ENCODE data around the gene SHFL.

The SHFL gene

DNA sequence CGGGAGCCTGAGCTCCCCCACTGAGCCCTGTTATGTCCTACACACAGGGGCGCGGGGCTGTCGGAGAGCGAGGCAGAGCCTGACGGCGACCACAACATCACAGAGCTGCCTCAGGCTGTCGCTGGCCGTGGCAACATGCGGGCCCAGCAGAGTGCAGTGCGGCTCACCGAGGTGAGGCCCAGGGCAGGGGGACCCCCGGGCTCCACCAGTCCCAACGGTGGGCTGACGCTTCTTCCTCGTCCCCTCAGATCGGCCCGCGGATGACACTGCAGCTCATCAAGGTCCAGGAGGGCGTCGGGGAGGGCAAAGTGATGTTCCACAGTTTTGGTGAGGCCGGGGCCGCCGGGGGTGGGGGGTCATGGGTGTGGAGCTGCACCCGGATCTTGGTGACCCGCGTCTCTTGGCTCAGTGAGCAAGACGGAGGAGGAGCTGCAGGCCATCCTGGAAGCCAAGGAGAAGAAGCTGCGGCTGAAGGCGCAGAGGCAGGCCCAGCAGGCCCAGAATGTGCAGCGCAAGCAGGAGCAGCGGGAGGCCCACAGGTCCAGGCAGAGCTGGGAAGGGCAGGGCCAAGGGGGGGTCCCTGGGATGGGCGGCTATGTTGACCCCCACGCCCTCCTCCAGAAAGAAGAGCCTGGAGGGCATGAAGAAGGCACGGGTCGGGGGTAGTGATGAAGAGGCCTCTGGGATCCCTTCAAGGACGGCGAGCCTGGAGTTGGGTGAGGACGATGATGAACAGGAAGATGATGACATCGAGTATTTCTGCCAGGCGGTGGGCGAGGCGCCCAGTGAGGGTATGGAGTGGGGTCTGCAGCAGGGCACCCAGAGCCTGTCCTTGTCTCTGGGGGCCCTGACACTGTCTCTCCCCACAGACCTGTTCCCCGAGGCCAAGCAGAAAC lies 24.2 kb downstream of the SHFL start:
- DNase-seq, result no peak

- DNase-seq, result no peak
Measured at GRCh38 chr19:10110972-10111317, 24.8 kb downstream of the SHFL start.

DNA sequence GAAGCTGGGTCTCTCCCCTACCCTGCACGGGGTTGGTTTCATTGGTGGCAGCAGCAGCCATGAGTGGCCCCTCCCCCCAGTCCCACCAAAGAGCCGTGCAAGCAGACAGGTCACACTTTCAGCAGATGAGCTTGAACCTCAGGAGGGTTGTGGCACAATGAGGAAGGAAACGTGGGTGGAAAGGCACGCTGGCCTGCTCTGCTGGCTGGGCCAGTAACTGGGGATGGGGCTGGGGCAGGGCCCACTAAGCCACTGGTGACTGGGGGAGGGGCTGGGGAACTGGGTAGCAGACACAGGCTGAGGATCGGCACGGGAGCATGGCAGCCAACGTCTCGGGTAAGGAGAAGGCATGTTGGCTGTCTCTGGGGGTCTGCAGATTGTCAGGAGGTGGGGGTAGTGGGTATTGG lies 25.3 kb downstream of the SHFL start, which contains the start of gene P2RY11:
Gene P2RY11 (plus strand): TSS at position 289 of the 407 bp plus-strand sequence. CDS start 29 bp downstream, at position 318.
- DNase-seq, result no peak

DNA sequence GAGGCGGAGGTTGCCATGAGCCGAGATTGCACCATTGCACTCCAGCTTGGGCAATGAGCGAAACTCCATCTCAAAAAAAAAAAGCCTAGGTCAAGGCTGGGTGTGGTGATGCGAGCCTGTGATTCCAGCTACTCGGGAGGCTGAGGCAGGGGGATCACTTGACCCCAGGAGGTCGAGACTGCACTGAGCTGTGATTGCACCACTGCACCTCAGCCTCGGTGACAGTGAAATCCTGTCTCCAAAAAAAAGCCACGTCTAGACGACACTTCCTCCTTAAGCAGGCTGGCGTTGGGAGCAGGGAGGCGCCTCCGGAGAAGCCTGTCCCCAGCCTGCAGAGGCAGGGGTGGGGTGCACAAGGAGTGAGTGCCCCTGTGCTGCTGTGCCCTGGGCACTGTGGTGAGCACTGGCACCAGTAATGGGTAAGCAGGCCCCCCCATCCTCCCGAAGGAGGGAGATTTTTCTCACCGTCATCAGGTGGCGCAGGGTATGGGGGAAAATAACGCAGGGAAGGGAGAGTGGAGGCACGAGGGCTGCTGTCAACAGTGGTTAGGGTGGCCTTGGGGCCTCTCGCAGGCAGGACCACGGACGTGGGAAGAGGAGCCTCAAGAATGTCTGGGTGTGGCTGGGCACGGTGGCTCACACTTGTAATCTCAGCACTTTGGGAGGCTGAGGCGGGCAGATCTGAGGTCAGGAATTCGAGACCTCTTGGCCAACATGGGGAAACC lies 26.1 kb downstream of the SHFL start:
- no peak for DNase-seq

DNA sequence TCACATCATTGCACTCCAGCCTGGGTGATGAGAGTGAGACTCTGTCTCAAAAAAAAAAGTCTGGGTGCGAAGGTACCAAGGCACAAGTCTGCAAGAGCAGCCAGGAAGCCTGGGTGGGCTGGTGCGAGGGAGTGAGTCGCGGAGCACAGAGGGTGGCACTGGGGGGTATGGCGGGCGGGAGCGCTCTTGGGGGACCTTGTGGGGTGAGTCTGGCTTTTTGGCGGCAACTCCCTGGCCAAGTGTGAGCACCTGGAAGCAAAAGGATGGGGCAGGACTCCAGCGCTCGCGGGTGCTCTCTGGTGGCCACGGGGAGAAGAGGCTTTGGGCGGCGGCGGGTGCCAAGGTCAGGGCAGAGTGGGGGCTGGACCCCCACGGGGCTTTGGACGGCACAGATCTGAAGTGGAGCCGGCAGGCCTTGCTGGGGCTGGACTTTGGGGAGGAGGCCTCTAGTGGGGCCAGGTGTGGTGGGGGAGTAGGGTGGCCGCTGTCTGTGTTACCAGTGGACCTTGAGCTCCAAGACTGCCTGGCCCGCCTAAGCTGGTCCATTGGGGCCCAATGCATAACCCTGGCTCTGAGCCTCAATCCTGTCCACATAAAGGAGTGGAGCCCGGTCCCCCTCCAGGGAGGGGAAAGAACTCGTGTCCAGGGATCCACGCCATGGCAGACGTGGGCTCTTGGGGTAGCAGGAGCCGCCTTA lies 26.9 kb downstream of the SHFL start:
- no peak for DNase-seq

GRCh38 chr19:10113592-10113963 lies 27.5 kb downstream of the SHFL start:
- DNase-seq, result no peak

GRCh38 chr19:10113964-10114650 lies 28.0 kb downstream of the SHFL start:
- DNase-seq, result no peak

- no peak for DNase-seq
Measured at GRCh38 chr19:10114651-10115391, 28.7 kb downstream of the SHFL start.

DNA sequence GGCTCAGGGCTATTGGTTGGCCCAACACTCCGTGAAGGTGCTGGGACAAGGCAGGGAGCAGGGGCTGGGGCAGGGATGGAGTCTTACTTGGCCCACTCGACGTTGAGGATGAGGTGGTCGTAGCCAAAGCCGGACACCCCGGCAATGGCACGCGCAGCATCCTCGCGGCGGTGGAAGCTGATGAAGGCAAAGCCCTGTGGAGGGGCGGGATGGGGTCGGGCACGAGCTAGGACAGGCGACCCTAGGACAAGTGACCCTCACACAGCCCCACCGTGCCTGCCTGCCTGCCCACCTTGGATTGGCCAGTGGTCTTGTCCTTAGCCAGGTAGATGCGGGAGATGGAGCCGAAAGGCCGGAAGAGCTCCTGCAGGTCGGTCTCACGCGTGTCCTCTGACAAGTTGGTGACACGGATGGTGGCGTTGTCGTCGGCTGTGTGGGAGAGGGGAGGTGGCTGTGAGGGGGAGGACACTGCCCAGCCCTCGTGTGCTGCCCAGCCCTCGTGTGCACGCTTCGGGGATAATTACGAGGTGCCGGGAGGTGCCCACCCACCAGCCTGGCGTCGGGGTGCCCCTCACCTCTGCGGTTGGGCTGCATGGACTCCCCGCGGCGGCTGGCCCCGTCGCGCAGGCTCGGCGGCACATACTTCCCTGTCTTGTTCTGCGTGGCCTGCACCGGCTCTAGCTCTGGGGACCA lies 29.4 kb downstream of the SHFL start:
- no peak for DNase-seq

DNA sequence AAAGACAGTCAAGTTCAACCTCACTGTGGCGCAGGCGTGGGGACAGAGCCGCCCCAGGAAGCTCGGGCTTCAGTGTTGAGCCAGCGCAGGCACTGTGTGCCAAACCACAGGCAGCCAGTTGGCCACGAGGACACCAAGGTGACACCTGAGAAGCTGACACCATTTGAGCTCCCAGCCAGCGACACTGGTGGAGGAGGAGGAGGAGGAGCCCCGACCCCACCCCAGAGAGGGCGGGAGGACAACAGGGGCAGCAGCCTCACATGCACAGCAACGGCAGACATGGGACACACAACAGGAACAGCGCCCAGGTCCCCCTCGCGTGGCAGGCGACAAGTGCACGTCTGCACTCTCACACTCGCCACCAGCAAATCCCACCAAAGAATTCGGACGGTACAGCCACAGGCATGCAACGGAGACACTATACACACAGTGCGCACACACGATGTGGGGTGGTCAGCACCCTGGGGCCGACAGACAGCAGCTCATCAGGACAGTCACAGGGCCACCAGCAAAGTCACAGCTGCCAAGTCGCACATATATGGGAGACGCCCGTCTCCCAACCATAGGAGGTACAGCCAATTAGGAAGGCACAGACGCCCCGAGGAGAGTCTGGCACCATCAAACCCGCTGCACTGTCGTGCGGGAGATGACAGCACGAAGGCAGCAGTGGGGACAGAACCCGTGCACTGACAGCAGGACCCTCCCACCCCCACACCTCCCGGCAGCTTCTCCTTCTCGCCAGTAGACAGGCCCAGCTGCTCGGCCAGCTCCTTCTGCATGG lies 30.2 kb downstream of the SHFL start:
- no peak for DNase-seq

- DNase-seq, result no peak
Measured at GRCh38 chr19:10116866-10117616, 30.9 kb downstream of the SHFL start.

- no peak for DNase-seq
Measured at GRCh38 chr19:10118960-10119359, 32.8 kb downstream of the SHFL start.

DNA sequence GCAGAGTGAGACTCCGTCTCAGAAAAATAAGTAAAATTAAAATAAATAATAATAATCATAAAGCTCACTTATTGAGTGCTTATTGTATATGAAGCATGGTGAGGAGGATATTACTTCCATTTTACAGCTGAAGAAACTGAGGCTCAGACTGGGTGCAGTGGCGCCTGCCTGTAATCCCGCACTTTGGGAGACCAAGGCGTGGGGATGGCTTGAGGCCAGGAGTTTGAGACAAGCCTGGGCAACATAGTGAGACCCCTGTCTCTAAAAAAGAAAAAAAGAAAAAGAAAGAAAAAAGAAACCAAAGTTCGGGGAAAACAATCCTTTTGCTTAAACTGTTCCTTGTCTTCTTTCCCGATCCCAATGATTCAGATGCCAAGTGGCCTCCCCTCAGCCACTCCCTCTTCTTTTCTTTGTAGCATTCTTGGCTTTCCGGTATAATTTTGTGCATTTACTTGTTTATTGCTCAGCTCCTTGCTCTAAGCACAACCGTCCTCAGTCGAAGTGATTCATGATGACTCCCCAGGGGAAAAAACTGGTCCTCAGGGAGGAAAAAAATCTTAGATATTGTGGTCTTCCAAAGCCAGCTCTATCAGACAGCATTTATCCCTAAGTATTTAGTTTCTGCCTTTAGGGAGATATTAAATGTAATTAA lies 34.5 kb downstream of the SHFL start:
- peak; percentile 57 for DNase-seq

GRCh38 chr19:10122045-10122444 lies 35.9 kb downstream of the SHFL start:
- peak; percentile 16 for DNase-seq

- no peak for DNase-seq
Measured at GRCh38 chr19:10124429-10124828, 38.3 kb downstream of the SHFL start.

DNA sequence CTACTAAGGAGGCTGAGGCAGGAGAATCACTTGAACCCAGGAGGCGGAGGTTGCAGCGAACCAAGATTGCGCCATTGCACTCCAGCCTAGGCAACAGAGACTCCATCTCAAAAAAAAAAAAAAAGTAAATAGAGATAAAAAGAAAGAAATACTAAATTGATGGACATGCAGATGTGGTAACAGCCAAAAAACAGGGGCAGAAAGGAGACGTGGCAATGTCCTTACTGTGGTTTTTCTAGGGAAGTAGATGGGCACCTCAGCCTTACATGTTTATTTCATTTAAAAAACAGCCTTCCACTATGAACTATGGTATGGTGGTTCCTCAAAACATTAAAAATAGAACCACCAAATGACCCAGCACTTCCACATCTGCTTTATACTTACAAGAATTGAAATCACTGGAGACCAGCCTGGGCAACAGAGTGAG lies 40.1 kb downstream of the SHFL start:
- no peak for DNase-seq

- no peak for DNase-seq
Measured at GRCh38 chr19:10132905-10133304, 46.8 kb downstream of the SHFL start.

GRCh38 chr19:10133596-10133995 lies 47.5 kb downstream of the SHFL start:
- DNase-seq, result no peak

GRCh38 chr19:10134040-10134439 lies 47.9 kb downstream of the SHFL start:
- DNase-seq, result no peak
